Sigmoid colon (tissue), 7 donors: ENCODE results near the gene SETBP1. TPM values are rescaled to one million over a fixed set of nuclear protein-coding genes. Genes with fewer than 3 reads are reported as not detected.

ENCODE experiments used
- DNase-seq: peaks from one replicate; pipeline ENCODE4 v3.0.0-alpha.2; 2019
- H3K27ac ChIP-seq, 4 donors: fragments of 200-600 bp; sonication (generic); one replicate each; pipeline ENCODE4 v1.5.1; 2016 to 2019; ENCODE audit warnings: mild to moderate bottlenecking in 1 of 4
- H3K27me3 ChIP-seq, 3 donors: fragments of 200-600 bp; sonication (generic); one replicate each; pipeline ENCODE4 v1.5.1; 2019; ENCODE audit warnings: mild to moderate bottlenecking in 1 of 3
- H3K36me3 ChIP-seq, 4 donors: fragments of 200-600 bp; sonication (generic); one replicate each; pipeline ENCODE4 v1.5.1; 2016 to 2019
- H3K4me1 ChIP-seq, 4 donors: fragments of 200-600 bp; sonication (generic); one replicate each; pipeline ENCODE4 v1.5.1; 2017 to 2019
- H3K4me3 ChIP-seq, 4 donors: fragments of 200-600 bp; sonication (generic); one replicate each; pipeline ENCODE4 v1.5.1; 2017 to 2019; ENCODE audit warnings: mild to moderate bottlenecking in 2 of 4, moderate library complexity in 1 of 4
- H3K9me3 ChIP-seq, 4 donors: fragments of 200-600 bp in 3 of 4; sonication (generic) in 3 of 4; one replicate each; pipeline versions ENCODE4 v1.5.1 to v1.6.1; 2013 to 2019
- CTCF ChIP-seq, 4 experiments: fragments of 450-650 bp in 3 of 4; fragments of 200-600 bp in 1 of 4; IDR thresholded peaks; one replicate each; pipeline ENCODE4 v1.5.1; 2016 to 2019; ENCODE audit warnings: antibody characterized with exemption in 4 of 4, mild to moderate bottlenecking in 3 of 4, moderate library complexity in 2 of 4
- EP300 ChIP-seq, 4 donors: sonication (generic); formaldehyde crosslinking; IDR thresholded peaks; one replicate each; pipeline ENCODE4 v1.6.1; 2017; ENCODE audit warnings: antibody characterized with exemption in 4 of 4
- POLR2A ChIP-seq, 2 donors: fragments of 450-650 bp; IDR thresholded peaks; one replicate each; pipeline ENCODE4 v1.6.1; 2016; ENCODE audit warnings: antibody characterized with exemption in 2 of 2, mild to moderate bottlenecking in 2 of 2, moderate library complexity in 2 of 2
- POLR2AphosphoS5 ChIP-seq, 4 donors: sonication (generic); formaldehyde crosslinking; IDR thresholded peaks; one replicate each; pipeline ENCODE4 v1.6.1; 2017; ENCODE audit warnings: antibody characterized with exemption in 4 of 4
- WGBS, 2 donors: extraction: QIAGEN DNeasy Blood & Tissue Kit; methylation state at CpG; one replicate each; pipeline ENCODE4 v1.1.7; 2013; 5-methylcytosine and 5-hydroxymethylcytosine counted together
- intact Hi-C: fragments of 100-400 bp; cut with DNase I; formaldehyde crosslinking; loops from one replicate; pipeline ENCODE4 v1.15.1; 2023
- polyA plus RNA-seq, 3 donors: library from polyadenylated mRNA; stranded (reverse); fragments of 200-250 nt; gene quantifications; one replicate each; pipeline ENCODE4 v1.2.3, GENCODE V29; 2013
- total RNA-seq, 4 donors: library from RNA; depleted of rRNA; stranded (reverse); fragments of >200 nt; gene quantifications; one replicate each; pipeline ENCODE4 v1.1.0, GENCODE V29; 2016
- donor health status: healthy with polysubstance abuse.
- donor health status: Bipolar disorder and iron deficiency.
- donor health status: healthy.

Gene SETBP1
- total and polyA plus RNA-seq, 7 donors, result 0.69 to 100 (median 67.9) TPM

GRCh38 chr18:45106331-45106774, 425.7 kb downstream of the SETBP1 start:
- Histone ChIP-seq H3K9me3 (no peaks in the 10 kb centered on the region), H3K27ac (no peak overlapping the region), H3K36me3 (no peaks in the 10 kb centered on the region), H3K4me3 (no peak overlapping the region), H3K4me1 (peaks cover 0 to 11% (median 10%) of the 10 kb centered on the region in 4 donors), H3K27me3 (no peaks in the 10 kb centered on the region)
- intact Hi-C loops, result loop anchor here (10.0 kb wide), 1 partner anchor 432 kb away; no protein-coding TSS in a partner anchor
- WGBS, 2 donors, result 40 to 71% methylated on average over 2 of the region's 2 CpGs
- TF ChIP-seq CTCF (IDR thresholded peaks at IDR 0.05) (no peak), POLR2A (IDR thresholded peaks at IDR 0.05) (no peak), EP300 (IDR thresholded peaks at IDR 0.05) (no peak), POLR2AphosphoS5 (IDR thresholded peaks at IDR 0.05) (no peak)
- no peak for DNase-seq

GRCh38 chr18:45107425-45107824, 426.7 kb downstream of the SETBP1 start:
- WGBS, 2 donors, result 90 to 94% methylated on average over 1 of the region's 1 CpG

DNA sequence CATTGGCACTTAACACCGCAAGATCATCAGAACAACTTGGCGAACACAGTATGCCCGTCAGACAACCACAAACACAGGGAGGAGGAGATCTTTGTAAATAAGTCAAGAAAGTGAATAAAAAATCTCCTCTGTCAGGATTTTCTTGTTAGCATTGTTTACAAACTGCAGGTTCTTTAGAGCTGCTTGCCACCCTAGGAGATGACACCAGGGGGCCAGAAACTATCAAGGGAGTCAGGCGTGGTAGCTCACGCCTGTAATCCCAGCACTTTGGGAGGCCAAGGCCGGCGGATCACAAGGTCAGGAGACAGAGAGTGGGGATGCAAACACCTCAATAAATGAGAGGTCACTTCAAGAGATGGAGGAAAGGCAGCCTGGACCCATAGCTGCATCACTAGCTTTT, 428.1 kb downstream of the SETBP1 start:
- no peaks in the 10 kb centered on the region for H3K27me3 ChIP-seq
- WGBS, 2 donors, result 93 to 95% methylated on average over 7 of the region's 7 CpGs
- no peaks in the 10 kb centered on the region for H3K9me3 ChIP-seq
- H3K27ac ChIP-seq, result no peak overlapping the region
- TF ChIP-seq CTCF (IDR thresholded peaks at IDR 0.05) (no peak), POLR2A (IDR thresholded peaks at IDR 0.05) (no peak), EP300 (IDR thresholded peaks at IDR 0.05) (no peak), POLR2AphosphoS5 (IDR thresholded peaks at IDR 0.05) (no peak)
- H3K4me1 ChIP-seq, result peaks cover 0 to 11% (median 11%) of the 10 kb centered on the region in 4 donors
- intact Hi-C loops, result loop anchor here (10.0 kb wide), 1 partner anchor 434 kb away; no protein-coding TSS in a partner anchor
- H3K4me3 ChIP-seq, result no peak overlapping the region
- DNase-seq, result no peak
- no peaks in the 10 kb centered on the region for H3K36me3 ChIP-seq

More at GRCh38 chr18:45107425-45107824, 426.7 kb downstream of the SETBP1 start:
- no peak for DNase-seq
- H3K9me3 ChIP-seq, result no peaks in the 10 kb centered on the region
- H3K4me1 ChIP-seq, result peaks cover 0 to 11% (median 11%) of the 10 kb centered on the region in 4 donors
- no peak for TF ChIP-seq EP300 (IDR thresholded peaks at IDR 0.05)
- no peak for TF ChIP-seq POLR2AphosphoS5 (IDR thresholded peaks at IDR 0.05)
- TF ChIP-seq POLR2A (IDR thresholded peaks at IDR 0.05), result no peak
- no peak overlapping the region for H3K4me3 ChIP-seq
- H3K27ac ChIP-seq, result no peak overlapping the region
- intact Hi-C loops, result loop anchor here (10.0 kb wide), 1 partner anchor 433 kb away; no protein-coding TSS in a partner anchor
- no peaks in the 10 kb centered on the region for H3K27me3 ChIP-seq
- H3K36me3 ChIP-seq, result no peaks in the 10 kb centered on the region

DNA sequence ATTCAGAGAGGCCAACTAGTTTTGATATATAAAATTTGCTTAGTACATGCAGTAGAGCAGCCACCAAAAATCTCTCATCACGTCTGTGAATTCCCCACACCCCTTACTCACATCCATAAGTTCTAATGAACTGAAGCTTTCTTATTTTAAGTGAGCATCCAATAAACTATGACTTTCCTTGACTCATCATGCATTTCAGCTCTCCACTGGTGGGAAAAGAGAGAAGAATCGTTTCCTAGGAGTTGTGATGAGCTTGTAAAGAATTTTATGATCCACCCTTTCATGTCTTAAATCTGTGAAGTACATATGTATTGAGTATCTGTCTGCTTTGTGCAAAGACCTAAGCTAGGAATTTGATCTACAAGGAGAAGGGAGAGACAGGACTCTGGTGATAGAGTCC, 428.6 kb downstream of the SETBP1 start:
- DNase-seq, result no peak
- 71 to 86% methylated on average over 2 of the region's 2 CpGs for WGBS, 2 donors
- H3K36me3 ChIP-seq, result no peaks in the 10 kb centered on the region
- no peak overlapping the region for H3K4me3 ChIP-seq
- no peaks in the 10 kb centered on the region for H3K9me3 ChIP-seq
- intact Hi-C loops, result loop anchor here (10.0 kb wide), 1 partner anchor 434 kb away; no protein-coding TSS in a partner anchor
- H3K27ac ChIP-seq, result no peak overlapping the region
- TF ChIP-seq POLR2AphosphoS5 (IDR thresholded peaks at IDR 0.05) (no peak), EP300 (IDR thresholded peaks at IDR 0.05) (no peak), CTCF (IDR thresholded peaks at IDR 0.05) (no peak), POLR2A (IDR thresholded peaks at IDR 0.05) (no peak)
- no peaks in the 10 kb centered on the region for H3K27me3 ChIP-seq
- peaks cover 0 to 11% (median 11%) of the 10 kb centered on the region in 4 donors for H3K4me1 ChIP-seq

GRCh38 chr18:45109706-45110105, 429.0 kb downstream of the SETBP1 start:
- intact Hi-C loops, result loop anchor here (10.0 kb wide), 1 partner anchor 435 kb away; no protein-coding TSS in a partner anchor
- no peaks in the 10 kb centered on the region for H3K27me3 ChIP-seq
- H3K9me3 ChIP-seq, result no peaks in the 10 kb centered on the region
- H3K36me3 ChIP-seq, result no peaks in the 10 kb centered on the region
- peaks cover 0 to 11% (median 11%) of the 10 kb centered on the region in 4 donors for H3K4me1 ChIP-seq
- no peak overlapping the region for H3K4me3 ChIP-seq
- no peak overlapping the region for H3K27ac ChIP-seq
- DNase-seq, result no peak
- TF ChIP-seq POLR2AphosphoS5 (IDR thresholded peaks at IDR 0.05) (no peak), CTCF (IDR thresholded peaks at IDR 0.05) (no peak), EP300 (IDR thresholded peaks at IDR 0.05) (no peak), POLR2A (IDR thresholded peaks at IDR 0.05) (no peak)
